Astrocyte of the spinal cord (primary cell): ENCODE results near the gene POC1A.
"Not testable (repeated sequence)": the region's sequence is repeated elsewhere in the genome, so short reads cannot be mapped to it uniquely, and the experiment has no call there.

Experiments
- DNase-seq: peaks from one replicate; pipeline ENCODE4 v3.0.0; 2011; ENCODE audit warnings: low read depth, low spot score
- H3K4me3 ChIP-seq: 2 replicates; pipeline ENCODE4 v1.5.1; 2011; ENCODE audit warnings: low read depth, mild to moderate bottlenecking, low read length, moderate library complexity
- CTCF ChIP-seq: IDR thresholded peaks from 2 replicates; pipeline ENCODE4 v1.5.1; 2012; ENCODE audit warnings: low read depth, mild to moderate bottlenecking, low read length, inconsistent platforms
- in situ Hi-C: cut with HindIII; loops from 2 replicates; pipeline ENCODE4 v1.10.0; 2017; ENCODE audit warnings: low sequenced_read_pairs

The POC1A gene

GRCh38 chr3:52034212-52034611 lies 120.0 kb downstream of the POC1A start:
- no peak for DNase-seq
- in situ Hi-C loops: no loop called here
- TF ChIP-seq CTCF: no peak
- H3K4me3 ChIP-seq: no peak overlapping the region

GRCh38 chr3:52033748-52034147 lies 120.5 kb downstream of the POC1A start:
- DNase-seq, in situ Hi-C loops, H3K4me3 ChIP-seq: not testable (repeated sequence)

GRCh38 chr3:52032702-52033408 lies 121.4 kb downstream of the POC1A start:
- in situ Hi-C loops: no loop called here
- TF ChIP-seq CTCF: no peak
- DNase-seq: no peak
- no peak overlapping the region for H3K4me3 ChIP-seq

DNA sequence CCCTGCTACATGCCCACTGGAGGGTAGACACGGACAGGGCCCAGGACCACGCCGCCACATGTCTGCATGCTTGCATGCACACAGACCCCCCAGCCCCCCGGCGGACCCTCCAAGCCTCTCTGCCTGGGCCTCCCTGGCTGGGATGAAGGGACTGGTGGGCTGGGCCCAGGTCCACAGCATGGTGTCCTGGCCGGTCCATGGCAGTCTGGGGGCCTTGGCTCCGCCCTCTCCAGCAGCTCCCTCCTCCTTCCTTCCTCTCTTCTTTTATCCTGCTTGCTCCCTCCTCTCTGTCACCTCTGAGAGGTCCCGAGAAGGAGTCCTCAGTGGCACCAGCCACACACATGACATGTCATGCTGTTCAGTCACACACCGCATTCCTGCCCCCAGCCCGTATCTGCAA lies 122.3 kb downstream of the POC1A start:
- H3K4me3 ChIP-seq: no peak overlapping the region
- TF ChIP-seq CTCF: no peak
- in situ Hi-C loops: no loop called here
- DNase-seq: no peak

GRCh38 chr3:52030714-52031310 lies 123.4 kb downstream of the POC1A start:
- DNase-seq: no peak
- in situ Hi-C loops: no loop called here
- TF ChIP-seq CTCF: no peak
- no peak overlapping the region for H3K4me3 ChIP-seq

DNA sequence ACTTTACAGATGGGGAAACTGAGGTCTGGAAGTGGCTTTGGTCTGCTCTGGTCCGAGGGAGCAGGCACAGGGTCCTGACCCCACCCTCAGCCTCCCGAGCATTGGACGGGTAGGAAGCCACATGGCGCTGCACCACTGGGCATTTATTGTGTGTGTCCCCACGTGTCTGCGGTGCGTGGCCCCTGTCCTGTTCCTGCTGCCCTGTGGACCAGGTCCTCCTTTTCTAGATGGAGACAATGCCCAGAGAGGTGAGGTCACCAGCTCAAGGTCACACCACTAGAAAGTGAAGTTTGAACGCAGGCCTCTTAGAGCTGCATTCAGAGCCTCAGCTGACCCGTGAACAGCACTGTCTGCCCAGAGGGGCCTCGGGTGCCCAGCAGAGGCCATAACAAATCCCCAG lies 124.7 kb downstream of the POC1A start:
- H3K4me3 ChIP-seq: no peak overlapping the region
- no peak for TF ChIP-seq CTCF
- DNase-seq: no peak
- in situ Hi-C loops: no loop called here

- TF ChIP-seq CTCF: no peak
- no peak for DNase-seq
- no peak overlapping the region for H3K4me3 ChIP-seq
- in situ Hi-C loops: no loop called here
These were observed 125.2 kb downstream of the POC1A start for GRCh38 chr3:52029053-52029452.
